ENCODE data around the gene TRABD2B.

Gene TRABD2B

GRCh38 chr1:47931395-47931794, 65.8 kb downstream of the TRABD2B start:
- DNase-seq = peak; percentile 30

- no peak for DNase-seq
These were observed 66.9 kb downstream of the TRABD2B start for GRCh38 chr1:47930210-47930840.

GRCh38 chr1:47927165-47927564, 70.0 kb downstream of the TRABD2B start:
- no peak for DNase-seq

GRCh38 chr1:47926461-47926999, 70.7 kb downstream of the TRABD2B start:
- no peak for DNase-seq

- no peak for DNase-seq
These were observed 72.7 kb downstream of the TRABD2B start for GRCh38 chr1:47924270-47925048.

- no peak for DNase-seq
These were observed 75.2 kb downstream of the TRABD2B start for GRCh38 chr1:47921935-47922415.

- no peak for DNase-seq
These were observed 77.9 kb downstream of the TRABD2B start for GRCh38 chr1:47919113-47919833.

- no peak for DNase-seq
These were observed 78.8 kb downstream of the TRABD2B start for GRCh38 chr1:47918257-47918867.

GRCh38 chr1:47917687-47918086, 79.5 kb downstream of the TRABD2B start:
- DNase-seq = no peak

- DNase-seq = no peak
These were observed 81.4 kb downstream of the TRABD2B start for GRCh38 chr1:47915677-47916353.

- DNase-seq = no peak
These were observed 82.1 kb downstream of the TRABD2B start for GRCh38 chr1:47914952-47915676.

- no peak for DNase-seq
These were observed 82.8 kb downstream of the TRABD2B start for GRCh38 chr1:47914218-47914938.

GRCh38 chr1:47913225-47913823, 83.9 kb downstream of the TRABD2B start:
- DNase-seq = no peak

- DNase-seq = no peak
These were observed 84.4 kb downstream of the TRABD2B start for GRCh38 chr1:47912756-47913155.

- no peak for DNase-seq
These were observed 85.3 kb downstream of the TRABD2B start for GRCh38 chr1:47911892-47912291.

- no peak for DNase-seq
These were observed 85.8 kb downstream of the TRABD2B start for GRCh38 chr1:47911424-47911823.

- no peak for DNase-seq
These were observed 88.9 kb downstream of the TRABD2B start for GRCh38 chr1:47908258-47908657.

- no peak for DNase-seq
These were observed 90.0 kb downstream of the TRABD2B start for GRCh38 chr1:47907177-47907528.

- DNase-seq = no peak
These were observed 90.5 kb downstream of the TRABD2B start for GRCh38 chr1:47906527-47907176.

GRCh38 chr1:47906009-47906432, 91.2 kb downstream of the TRABD2B start:
- DNase-seq = no peak

Measured in EL (cell line).